GM19372 (cell line): Measurements from ENCODE around the gene FOXE3.

Experiments used
- ATAC-seq: cut with Tn5 transposase; IDR thresholded peaks from one replicate; pipeline ENCODE4 v1.9.1; 2021; ENCODE audit warnings: mild to moderate bottlenecking, low read depth, moderate library complexity; ENCODE audit not compliant: unreplicated experiment

The FOXE3 gene

GRCh38 chr1:47415728-47416318 lies at the start of gene FOXE3:
Gene FOXE3, plus strand, starts transcription at chr1:47416285. Its CDS starts 31 bp downstream, at chr1:47416316.
- ATAC-seq, result no peak

- no peak for ATAC-seq
Observed at GRCh38 chr1:47367651-47368050, 48.4 kb upstream of the FOXE3 start.

GRCh38 chr1:47371016-47371517 lies 45.0 kb upstream of the FOXE3 start:
- no peak for ATAC-seq

GRCh38 chr1:47374501-47374900 lies 41.6 kb upstream of the FOXE3 start:
- no peak for ATAC-seq

- ATAC-seq, result no peak
Observed at GRCh38 chr1:47378147-47378546, 37.9 kb upstream of the FOXE3 start.

GRCh38 chr1:47380699-47381098 lies 35.4 kb upstream of the FOXE3 start:
- no peak for ATAC-seq

GRCh38 chr1:47382399-47382983 lies 33.6 kb upstream of the FOXE3 start:
- no peak for ATAC-seq

GRCh38 chr1:47384083-47384482 lies 32.0 kb upstream of the FOXE3 start:
- no peak for ATAC-seq

GRCh38 chr1:47385020-47385419 lies 31.1 kb upstream of the FOXE3 start:
- ATAC-seq, result no peak

- ATAC-seq, result no peak
Observed at GRCh38 chr1:47386268-47386667, 29.8 kb upstream of the FOXE3 start.

- no peak for ATAC-seq
Observed at GRCh38 chr1:47388030-47388890, 27.8 kb upstream of the FOXE3 start.

- no peak for ATAC-seq
Observed at GRCh38 chr1:47388891-47389238, 27.2 kb upstream of the FOXE3 start.

- no peak for ATAC-seq
Observed at GRCh38 chr1:47389731-47390130, 26.4 kb upstream of the FOXE3 start.

GRCh38 chr1:47390843-47391242 lies 25.2 kb upstream of the FOXE3 start:
- ATAC-seq, result no peak

- no peak for ATAC-seq
Observed at GRCh38 chr1:47393141-47393540, 22.9 kb upstream of the FOXE3 start.

GRCh38 chr1:47395433-47395832 lies 20.7 kb upstream of the FOXE3 start:
- ATAC-seq, result no peak

- no peak for ATAC-seq
Observed at GRCh38 chr1:47396671-47397196, 19.4 kb upstream of the FOXE3 start.

- ATAC-seq, result no peak
Observed at GRCh38 chr1:47399138-47399845, 16.8 kb upstream of the FOXE3 start.

- ATAC-seq, result no peak
Observed at GRCh38 chr1:47399846-47400155, 16.3 kb upstream of the FOXE3 start.

GRCh38 chr1:47401761-47402160 lies 14.3 kb upstream of the FOXE3 start:
- no peak for ATAC-seq

GRCh38 chr1:47402591-47402990 lies 13.5 kb upstream of the FOXE3 start:
- no peak for ATAC-seq
